Measurements from ENCODE around the gene LCN1.
"Not testable (repeated sequence)": the region's sequence is repeated elsewhere in the genome, so short reads cannot be mapped to it uniquely, and the experiment has no call there.

LCN1 gene

DNA sequence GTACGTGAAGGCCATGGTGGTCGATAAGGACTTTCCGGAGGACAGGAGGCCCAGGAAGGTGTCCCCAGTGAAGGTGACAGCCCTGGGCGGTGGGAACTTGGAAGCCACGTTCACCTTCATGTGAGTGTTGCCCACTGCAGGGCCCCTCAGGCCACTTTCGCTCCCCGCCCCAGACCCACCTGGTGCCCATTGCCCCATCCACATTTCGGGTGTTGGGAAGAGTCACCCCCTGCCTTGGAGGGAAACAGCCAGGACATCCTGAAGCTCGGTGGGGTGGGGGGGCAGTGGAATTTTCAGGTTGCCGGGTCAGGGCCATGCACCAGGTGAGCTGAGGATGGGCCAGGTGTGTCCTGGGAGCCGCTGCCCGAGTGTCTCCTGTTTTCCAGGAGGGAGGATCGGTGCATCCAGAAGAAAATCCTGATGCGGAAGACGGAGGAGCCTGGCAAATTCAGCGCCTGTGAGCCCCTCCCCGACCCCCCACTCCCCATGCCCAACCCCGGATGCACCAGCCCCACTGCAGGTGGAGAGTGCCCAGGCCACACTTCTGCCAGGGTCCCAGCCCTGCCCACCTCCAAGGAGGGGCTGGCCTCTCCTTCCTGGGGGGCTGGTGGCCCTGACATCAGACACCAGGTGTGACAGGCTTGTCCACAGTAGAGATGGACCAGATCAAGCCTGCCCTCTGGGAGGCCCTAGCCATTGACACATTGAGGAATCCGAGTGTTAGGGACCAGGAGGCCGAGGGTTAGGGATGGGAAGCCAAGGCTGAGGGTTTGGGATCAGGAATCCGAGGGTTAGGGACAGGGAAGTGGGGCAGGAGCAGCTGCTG is 25.8 kb downstream of the LCN1 start:
- not testable (repeated sequence) for DNase-seq (ENCODE audit: low spot score)

DNA sequence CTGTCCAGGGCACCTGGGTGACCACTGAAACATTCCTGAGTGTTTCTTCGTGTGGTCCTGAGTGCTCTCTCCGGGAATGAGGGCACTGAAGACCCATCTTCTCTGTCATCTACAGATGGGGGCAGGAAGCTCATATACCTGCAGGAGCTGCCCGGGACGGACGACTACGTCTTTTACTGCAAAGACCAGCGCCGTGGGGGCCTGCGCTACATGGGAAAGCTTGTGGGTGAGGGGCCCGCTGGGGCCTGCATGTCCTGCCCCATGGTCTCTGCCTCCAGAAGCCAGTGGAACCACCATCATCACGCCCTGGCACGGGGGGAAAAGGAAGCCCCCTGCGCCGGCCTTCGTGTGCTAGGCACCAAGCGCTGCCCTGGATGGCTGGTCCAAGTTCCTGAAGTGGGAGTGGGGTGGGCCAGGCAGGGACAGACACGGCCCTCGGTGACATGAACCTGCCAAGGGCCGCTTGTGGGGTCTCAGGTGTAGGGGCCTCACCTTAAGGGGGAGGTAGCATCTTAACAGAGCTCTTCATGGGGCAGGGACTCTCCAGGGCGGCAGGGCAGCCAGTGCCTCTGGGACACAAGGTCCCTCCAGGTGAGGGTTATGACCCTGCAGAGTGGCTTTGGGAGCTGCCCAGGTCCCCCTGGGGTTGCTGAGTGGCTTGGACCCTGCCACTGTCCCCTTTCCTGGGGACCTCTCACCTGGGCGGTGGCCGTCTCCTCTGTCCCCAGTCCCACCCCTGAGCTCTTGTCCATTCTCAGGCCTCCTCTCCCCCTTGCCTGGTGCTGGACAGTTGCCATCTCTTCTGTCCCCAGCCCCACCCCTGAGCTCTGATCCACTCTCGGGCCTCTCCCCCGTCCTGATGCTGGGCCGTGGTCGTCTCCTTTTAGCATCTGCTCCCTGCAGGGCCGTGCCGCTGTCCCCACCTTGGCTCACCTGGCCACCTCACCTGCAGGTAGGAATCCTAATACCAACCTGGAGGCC is 26.8 kb downstream of the LCN1 start:
- no peak for DNase-seq (ENCODE audit: low spot score)

DNA sequence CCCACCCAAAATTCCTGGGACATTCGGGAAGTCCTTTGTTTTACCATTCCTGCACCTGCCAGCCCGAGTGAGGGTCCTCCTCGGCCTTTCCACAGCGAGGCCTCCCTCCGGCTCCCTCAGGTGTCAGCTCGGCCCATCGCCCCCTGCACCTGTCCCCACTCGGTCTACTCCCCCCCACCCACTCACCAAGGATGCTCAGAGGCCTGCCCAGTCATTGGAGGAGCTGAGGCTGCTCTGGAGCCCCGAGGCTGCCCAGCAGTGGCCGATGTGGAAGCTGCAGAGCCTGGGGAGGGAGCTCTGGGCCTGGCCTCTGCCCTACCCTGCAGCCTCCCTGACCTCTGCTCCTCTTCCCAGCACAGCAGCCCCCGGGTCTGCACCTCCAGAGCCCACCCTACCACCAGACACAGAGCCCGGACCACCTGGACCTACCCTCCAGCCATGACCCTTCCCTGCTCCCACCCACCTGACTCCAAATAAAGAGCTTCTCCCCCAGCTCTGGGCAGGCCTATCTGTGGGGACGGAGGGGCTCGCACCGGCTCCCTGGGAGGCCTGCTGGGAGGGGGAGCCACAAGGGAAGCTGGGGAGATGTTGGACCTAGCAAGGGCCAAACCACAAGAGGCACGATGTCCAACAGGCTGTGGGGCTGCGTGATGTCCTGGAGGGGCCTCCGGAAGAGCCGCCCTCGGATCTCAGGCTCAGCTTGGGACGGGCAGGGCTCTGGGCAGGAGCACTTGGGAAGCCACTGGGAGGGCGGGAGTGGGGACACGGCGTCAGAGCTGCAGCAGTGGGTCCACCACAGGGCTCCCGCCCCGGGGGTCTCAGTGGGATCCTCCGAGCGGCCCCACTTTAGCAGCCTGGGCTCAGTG is 28.5 kb downstream of the LCN1 start:
- DNase-seq (ENCODE audit: low spot score) = not testable (repeated sequence)

DNA sequence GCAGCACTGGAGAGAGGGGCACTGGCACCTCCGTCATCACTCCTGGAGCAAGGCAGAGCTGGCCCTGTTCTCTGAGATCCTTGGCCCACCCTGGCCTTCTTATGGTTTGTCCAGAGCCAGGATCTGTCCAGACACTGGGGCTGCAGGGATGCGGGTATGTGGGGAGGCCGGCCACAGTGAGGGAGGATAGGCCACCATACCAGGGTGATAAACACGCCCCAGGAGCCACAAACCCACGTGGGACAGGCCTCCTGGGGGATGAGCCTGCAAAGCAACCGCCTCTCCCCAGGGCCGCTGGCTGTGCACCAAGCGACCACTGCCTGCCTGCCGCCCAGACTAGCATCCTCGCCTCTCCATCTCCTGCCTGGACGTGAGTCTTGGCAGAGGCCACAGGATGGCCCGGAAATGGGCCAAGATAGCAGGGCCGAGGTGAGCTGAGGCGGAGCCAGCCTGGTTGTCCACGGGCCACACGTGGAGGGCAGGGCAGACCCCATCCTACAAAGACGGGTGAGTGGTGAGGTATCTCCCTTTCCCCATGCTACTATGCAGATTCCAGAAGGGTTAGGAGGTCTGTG is 29.2 kb downstream of the LCN1 start:
- no peak for DNase-seq (ENCODE audit: low spot score)

DNA sequence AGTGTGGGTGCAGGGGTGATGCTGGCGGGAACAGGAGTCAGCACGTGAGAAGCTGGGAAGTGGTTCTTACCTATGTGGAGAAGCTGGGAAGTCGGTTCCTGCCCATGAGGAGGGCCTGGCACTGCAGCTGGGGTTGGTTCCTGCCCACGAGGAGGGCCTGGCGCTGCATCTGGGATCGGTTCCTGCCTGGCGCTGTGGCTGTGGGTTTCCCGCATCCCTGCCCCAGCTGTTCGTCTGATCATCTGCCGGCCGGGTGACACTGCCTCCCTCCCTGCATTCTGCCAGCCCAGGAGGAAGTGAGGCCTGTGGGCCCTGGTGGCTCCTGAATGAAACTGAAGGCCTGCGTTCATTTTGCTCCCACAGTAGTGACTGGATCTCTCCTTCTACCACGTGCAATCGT is 29.8 kb downstream of the LCN1 start:
- no peak for DNase-seq (ENCODE audit: low spot score)

DNA sequence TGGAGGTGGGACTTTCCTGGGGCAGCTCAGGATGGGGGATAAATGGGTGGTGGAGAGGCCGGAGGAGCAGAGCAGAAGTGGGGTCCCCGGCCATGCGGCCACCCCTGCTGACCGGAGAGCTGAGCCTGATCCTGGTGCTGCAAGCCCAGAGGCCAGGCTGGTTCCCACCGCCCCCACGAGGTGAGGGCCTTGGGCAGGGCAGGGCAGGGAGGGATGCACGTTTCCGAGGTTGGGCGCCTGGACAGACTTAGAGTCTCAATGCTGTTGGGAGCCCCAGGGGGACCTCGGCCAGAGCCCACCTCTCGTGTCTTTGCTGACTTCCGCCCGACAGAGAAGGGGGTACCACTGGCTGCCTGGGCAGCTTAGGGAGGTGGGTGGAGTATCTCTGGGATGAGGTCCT is 30.2 kb downstream of the LCN1 start:
- no peak for DNase-seq (ENCODE audit: low spot score)

DNA sequence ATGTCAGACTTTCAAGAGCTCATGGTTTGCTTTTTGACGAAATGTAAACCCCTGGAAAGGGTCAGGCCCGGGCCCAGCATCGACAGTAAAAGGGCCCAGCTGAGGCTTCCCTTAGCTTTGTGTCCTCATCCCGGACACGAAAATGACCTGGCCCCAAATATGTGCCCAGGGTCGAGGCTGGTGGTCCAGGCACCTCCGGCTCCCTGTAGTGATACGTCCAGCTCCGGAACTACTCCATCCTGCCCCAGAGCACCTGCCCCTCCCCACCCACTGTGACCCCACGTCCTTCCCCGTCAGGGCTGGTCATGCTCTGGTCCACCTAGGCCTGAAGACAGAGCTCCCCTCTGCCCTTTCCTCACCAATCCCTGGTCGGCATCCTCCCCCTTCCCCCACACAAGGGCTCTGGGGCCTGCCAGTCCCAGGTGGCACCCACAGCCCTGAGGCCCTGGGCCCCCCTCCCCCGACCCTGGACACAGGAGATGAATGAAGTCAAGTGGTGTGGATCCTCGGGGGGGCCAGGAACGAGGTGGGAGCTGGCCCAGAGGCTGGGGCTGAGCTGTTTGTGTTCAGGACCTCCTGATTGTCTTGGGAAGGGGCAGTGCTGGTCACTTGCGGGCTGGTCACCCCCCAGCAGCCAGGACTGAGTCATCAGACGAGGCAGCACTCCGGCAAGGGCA is 30.9 kb downstream of the LCN1 start:
- no peak for DNase-seq (ENCODE audit: low spot score)

DNA sequence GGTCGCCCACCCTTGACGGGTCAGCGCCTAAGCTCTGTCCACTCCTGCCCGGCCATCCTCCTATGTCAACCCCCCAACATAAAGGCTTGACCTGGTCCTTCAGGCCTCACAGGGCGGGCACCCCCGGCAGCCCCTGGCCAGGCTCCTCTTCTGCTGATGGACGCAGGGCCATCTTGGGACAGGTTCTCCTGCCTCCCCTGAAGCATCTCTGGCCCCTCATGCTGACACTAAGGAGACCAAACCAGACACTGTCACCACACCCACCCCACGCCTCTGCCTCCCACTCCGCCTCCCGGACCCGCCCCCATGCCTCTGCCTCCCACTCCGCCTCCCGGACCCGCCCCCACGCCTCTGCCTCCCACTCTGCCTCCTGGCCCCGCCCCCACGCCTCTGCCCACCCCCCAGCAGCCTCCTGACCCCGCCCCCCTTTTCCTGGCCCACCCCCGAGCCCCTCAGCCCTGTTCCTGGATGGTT is 31.5 kb downstream of the LCN1 start:
- DNase-seq (ENCODE audit: low spot score) = no peak

DNA sequence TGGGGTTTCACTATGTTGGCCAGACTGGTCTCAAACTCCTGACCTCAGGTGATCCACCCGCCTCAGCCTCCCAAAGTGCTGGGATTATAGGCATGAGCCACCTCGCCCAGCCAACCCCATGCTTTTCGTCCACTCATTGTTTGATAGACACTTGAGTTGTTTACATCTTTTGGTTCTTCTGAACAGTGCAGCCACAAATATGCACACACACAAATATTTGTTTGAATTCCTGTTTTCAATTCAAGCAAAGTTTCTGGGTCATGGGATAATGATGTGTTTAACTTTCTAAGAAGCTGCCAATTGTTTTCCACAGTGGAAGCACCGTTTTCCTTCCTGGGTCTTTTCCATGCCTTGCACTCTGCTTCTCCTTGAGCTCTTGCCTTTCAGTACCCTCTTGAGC is 33.5 kb downstream of the LCN1 start:
- no peak for DNase-seq (ENCODE audit: low spot score)

DNA sequence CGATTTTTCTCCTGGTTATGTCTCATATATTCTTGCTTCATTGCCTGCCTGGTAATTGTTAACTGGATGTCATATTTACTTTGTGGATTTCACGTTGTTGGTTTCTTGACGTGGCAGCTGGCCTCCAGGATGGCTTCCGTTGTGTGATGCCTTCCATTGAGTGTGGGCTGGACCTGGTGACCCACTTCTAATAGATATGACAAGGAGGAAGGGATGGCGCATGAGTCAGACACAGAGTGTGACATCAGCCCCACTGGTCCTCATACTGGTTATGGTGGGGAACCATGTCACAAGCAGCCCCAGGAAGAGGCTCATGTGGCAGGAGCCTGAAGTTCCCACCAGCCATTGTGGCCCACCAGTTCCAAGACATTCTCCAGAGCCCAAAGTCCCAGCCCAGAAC is 34.0 kb downstream of the LCN1 start:
- DNase-seq (ENCODE audit: low spot score) = no peak

DNA sequence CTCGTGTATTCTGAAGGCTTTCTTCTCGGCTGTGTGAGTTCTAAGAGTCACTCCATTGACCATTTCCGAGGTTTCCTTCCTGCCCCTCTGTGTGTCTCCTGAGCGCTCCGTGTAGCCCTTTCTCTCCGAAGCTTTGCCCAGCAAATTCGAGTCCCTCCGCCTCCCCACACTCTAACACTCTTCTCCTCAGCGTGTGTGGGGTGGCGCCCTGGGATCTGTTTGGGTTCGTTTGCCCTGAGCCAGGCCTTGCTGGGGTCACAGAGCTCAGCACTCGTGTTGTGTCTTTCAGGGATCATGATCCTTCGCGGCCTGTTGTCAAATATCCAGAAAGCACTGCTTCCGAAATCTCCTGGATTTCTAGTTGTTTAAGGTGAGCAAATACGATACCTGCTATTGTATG is 34.7 kb downstream of the LCN1 start:
- DNase-seq (ENCODE audit: low spot score) = no peak

DNA sequence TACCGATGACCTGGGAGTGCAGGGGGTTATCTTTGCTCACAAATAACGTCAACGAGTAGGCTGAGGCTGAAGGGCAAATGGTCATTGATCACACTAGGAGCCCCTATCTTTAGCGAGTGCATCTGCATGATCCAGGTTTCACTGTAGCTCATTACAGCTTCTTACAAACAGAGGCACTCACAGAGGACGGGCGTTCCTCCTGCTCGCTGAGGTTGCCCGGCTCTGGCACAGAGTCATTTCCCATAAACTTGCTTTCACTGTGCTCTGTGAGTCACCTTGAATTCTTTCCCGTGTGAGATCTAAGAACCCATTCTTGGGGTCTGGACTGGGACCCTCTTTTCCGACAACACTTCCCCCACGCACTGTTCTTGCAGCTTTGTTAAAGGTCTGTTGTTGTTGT is 38.4 kb downstream of the LCN1 start:
- DNase-seq (ENCODE audit: low spot score) = no peak

DNA sequence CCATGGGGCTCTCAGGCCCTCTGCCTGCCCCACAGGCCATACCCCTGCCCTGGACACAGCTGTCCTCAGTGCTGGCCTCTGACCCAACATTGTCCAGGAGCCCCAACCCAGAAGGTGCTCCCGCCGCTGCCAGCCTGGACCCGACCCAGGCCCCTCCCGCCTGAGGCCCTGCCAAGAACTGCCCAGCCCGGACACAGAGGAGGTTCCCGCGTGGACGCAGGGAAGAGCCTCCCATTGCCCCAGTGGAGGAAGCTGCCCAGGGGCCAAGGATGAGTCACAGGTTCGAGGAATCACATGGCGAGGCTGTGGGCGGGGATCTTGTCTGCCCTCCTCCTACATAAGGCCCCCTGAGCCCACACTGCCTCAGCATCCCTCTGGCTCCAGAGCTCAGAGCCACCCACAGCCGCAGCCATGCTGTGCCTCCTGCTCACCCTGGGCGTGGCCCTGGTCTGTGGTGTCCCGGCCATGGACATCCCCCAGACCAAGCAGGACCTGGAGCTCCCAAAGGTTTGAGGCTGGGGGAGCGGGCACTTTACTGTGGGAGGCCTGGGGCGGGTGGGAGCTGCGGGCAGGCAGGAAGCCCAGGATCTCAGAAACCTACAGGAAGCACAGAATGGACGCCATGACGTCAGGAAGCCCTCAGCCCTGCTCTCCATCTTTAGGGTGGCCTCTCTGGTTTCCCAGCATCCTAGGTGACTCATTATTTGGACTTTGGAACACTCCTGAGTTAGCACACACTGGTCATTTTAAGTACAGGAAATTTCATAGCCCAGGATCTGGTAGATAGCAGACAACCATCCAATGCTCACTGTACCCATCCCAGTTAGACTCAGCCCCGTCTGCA is 40.4 kb downstream of the LCN1 start, which contains the start of gene PAEP:
TSS of gene PAEP (plus strand) at position 366 of the 844 bp plus-strand sequence.
- no peak for DNase-seq (ENCODE audit: low spot score)

DNA sequence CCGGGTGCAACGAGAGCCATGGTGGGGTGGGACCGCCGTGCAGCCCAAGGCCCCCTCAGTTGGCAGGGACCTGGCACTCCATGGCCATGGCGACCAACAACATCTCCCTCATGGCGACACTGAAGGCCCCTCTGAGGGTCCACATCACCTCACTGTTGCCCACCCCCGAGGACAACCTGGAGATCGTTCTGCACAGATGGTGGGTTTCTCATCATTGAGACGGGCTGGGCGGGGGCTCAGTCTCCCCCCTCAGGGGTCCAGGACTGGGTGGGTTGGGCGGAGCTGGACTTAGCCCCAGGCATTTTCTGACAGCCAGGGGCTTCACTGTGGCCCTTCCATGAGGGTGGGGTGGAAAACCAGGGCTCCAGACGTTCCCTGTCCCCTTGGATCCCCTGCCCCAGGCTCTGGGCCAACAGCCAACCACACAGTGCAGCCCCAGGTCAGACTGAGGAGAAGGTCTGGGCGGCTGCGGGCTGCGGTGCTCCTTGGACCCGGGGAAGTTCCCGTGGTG is 41.0 kb downstream of the LCN1 start:
- DNase-seq (ENCODE audit: low spot score) = no peak

DNA sequence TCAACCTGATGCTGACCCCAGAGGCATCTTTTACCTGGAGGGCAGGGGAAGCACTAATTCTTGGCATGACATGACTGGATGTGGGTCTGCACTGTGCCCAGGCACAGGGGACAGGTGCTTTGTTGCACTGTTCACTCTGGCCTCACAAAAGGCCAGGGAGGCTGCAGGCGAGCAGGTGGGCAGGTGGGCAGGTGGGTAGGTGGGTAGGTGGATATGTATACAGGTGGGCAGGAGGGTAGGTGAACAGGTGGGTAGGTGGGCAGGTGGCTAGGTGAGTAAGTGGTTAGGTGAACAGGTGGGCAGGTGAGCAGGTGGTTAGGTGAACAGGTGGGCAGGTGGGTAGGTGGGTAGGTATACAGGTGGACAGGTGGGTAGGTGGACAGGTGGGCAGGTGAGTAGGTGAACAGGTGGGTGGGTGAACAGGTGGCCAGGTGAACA is 41.8 kb downstream of the LCN1 start:
- DNase-seq (ENCODE audit: low spot score) = no peak

DNA sequence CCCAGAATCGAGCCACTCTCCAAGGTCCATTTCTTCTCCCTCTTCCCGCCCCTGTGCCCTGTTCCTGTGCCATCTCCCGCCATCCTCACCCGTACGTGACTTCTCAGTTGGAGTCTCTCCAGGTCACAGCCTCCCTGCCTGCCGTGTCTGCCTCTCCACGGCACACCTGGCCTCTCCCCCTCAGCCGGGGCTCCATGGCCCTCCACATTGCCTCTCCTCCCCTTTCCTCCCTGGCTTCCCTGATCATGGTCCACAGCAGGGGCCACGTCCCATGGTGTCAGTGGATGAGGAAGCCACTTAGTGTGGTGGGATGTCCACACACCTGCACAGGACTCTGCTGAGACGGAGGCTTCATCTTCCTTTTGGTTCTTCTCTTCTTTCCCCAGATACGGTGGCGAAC is 42.6 kb downstream of the LCN1 start:
- no peak for DNase-seq (ENCODE audit: low spot score)

DNA sequence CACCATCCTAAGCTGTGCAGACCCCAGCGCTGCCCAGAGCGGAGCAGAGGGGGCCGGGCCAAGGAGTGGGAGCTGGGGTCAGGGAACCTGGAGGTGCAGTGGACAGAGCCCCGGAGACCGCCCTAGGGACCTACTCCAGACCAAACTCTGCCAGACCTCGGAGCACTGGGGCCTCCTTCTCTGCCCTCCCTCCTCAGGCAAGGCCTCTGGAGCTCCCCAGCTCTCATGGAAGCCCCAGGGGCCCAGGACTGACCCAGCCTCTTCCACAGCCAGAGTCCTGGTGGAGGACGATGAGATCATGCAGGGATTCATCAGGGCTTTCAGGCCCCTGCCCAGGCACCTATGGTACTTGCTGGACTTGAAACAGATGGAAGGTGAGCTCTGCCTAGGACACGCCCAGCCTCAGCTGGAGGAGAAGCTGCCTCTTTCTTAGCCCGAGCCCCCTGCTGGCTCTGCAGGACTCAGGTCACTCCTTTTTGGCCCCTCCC is 43.9 kb downstream of the LCN1 start:
- DNase-seq (ENCODE audit: low spot score) = no peak

DNA sequence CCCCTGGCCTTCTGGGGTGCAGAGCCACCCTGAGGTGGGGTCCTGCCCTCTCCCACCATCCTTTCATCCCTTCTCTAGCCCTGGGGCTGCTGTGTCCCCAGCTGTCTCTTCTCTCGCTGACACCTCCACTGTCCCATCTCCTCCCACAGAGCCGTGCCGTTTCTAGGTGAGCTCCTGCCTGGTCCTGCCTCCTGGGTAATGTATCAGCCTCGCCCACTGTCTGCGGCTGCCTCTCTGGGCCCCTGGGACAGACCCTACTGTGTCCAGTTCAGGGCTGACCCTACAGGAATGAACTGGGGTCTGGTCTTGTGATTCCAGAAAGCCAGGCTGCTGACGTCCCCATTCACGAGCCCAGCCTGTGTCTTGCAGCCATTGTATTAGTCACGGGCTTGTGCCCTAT is 44.4 kb downstream of the LCN1 start:
- no peak for DNase-seq (ENCODE audit: low spot score)

DNA sequence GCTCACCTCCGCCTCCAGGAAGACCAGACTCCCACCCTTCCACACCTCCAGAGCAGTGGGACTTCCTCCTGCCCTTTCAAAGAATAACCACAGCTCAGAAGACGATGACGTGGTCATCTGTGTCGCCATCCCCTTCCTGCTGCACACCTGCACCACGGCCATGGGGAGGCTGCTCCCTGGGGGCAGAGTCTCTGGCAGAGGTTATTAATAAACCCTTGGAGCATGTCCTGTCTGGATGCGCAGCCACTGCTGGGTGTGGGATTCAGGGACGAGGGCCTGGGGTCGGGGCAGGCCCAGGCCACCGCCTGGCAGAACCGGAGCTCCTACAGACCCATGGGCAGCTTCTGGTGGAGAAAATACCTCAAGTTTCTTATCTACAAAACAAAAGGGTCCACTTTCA is 45.3 kb downstream of the LCN1 start:
- no peak for DNase-seq (ENCODE audit: low spot score)

DNA sequence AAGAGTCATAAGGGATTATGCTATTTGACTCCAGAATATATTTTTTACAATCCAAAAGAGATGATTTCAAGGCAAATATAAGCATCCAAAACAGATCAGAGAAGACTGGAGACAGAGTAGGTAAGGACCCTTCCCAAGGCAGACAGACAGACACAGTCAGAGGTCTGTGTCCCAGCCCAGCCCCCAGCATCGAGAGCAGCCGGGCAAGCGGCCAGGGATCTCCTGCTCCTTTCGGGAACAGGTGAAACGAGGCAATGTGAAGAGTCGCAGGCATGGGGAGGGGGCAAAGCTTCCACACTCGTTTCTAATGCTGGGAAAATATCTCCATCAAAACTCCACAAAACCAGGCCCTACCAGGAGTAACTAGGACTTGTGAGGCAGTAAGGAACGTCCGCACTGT is 46.1 kb downstream of the LCN1 start:
- DNase-seq (ENCODE audit: low spot score) = no peak

Data from CD4-positive, alpha-beta T cell treated with Interleukin-15 for 4 hours (primary cell).